Left renal cortex interstitium (tissue), 4 donors: Measurements from ENCODE around the gene GALT. TPM values are rescaled to one million over a fixed set of nuclear protein-coding genes. Genes with fewer than 3 reads are reported as not detected.

ENCODE experiments used
- DNase-seq, 4 donors: peaks; one replicate each; pipeline ENCODE4 v3.0.0-alpha.2; 2013; ENCODE audit warnings: low read depth in 4 of 4, low spot score in 2 of 4, missing footprints in 1 of 4
- polyA plus RNA-seq, 4 donors: library from polyadenylated mRNA; unstranded; fragments of 120-200 nt; gene quantifications; one replicate each; pipeline ENCODE4 v1.2.1, GENCODE V29; 2013; ENCODE audit not compliant: insufficient read length in 4 of 4

The GALT gene
- polyA plus RNA-seq = 10 to 100 TPM; 57.7 to 88.7 (median 70.9) TPM

DNA sequence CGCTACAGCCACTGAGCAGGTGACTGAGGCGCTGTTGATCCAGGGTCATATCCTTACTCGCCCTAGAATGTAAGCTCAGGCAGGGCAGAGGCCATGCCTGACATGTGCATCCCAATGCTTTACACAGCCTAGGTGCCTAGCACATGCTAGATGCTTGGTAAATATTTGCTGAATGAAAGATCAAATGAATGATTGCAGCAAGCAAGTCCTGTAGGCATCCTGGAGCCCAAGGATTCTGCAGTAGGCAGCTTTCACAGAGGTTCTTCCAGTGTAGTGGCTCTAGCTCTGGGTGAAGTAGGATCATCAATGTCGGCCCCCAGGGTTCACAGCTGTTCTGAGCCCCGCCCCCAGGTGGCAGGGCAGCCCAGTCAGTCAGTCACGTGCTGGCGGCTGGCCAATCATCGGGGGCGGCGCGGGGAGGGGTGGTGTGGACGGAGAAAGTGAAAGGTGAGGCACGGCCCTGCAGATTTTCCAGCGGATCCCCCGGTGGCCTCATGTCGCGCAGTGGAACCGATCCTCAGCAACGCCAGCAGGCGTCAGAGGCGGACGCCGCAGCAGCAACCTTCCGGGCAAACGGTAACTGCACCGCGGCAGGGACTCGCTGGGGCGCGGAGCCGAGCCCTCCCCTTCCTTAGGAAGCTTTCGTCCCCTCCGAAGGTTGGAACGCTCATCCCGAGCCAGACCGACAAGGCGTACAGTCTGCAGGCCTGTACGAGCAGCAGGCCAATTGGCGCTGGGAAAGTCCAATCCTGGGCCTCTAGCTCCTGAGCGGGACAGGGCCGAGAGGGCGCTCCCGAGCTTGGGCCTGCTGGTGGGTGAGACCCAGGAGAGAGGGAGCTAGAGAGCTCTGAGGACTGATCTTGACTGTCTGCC is at the start of gene GALT:
Gene GALT (plus strand): TSS at position 465 of the 873 bp plus-strand sequence. CDS start 30 bp downstream, at position 495.
- DNase-seq = peak in 3 of 4 donors; percentile 73 to 89 (median 85)

- no peak for DNase-seq
These were observed 46.9 kb upstream of the GALT start for GRCh38 chr9:34599546-34599945.

- no peak for DNase-seq
These were observed 45.6 kb upstream of the GALT start for GRCh38 chr9:34600908-34601307.

GRCh38 chr9:34601937-34602573 is 44.4 kb upstream of the GALT start:
- DNase-seq = no peak

- DNase-seq = peak in 2 of 4 donors; percentile 65 to 78
These were observed 42.8 kb upstream of the GALT start for GRCh38 chr9:34603610-34604231.

- DNase-seq = no peak
These were observed 40.3 kb upstream of the GALT start for GRCh38 chr9:34606190-34606589.

GRCh38 chr9:34606905-34607304 is 39.6 kb upstream of the GALT start:
- no peak for DNase-seq

- DNase-seq = no peak
These were observed 39.1 kb upstream of the GALT start for GRCh38 chr9:34607331-34607730.

DNA sequence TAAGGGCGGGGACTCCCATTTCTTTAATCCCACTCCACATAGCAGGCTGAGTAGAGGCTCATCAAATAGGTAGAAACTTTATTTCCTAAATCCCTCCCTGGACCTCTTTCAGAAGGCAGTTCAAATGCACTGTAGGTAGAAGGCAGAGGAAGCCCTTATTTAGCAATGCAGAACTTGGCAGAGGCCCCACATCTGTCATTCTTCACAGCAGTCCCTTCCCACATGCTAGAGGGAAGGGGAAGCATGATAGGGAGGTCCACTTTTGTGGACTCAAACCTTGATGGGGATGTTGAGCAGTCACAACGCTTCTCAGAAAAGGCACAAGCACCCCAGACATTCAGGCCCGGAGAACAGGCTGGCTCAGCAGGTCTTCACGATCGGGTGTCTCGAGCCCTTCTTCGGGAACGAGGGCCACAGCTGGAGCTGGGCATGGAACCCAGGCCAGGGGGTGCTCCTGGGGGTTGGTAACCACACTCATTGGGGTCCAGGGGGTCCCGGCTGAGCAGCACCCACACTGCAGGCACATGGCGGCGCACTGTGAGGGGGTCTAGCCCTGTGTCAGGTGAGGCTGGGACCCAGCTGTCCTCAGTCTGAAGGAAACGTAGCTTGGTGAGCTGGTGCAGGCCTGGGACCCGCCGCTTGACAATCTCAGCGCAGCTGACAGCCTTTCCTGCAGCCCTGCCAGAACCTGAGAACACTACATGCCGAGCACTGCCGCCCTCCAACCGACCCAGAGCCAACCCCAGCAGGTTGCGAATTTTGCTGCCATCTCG is 35.9 kb upstream of the GALT start:
- DNase-seq = no peak

DNA sequence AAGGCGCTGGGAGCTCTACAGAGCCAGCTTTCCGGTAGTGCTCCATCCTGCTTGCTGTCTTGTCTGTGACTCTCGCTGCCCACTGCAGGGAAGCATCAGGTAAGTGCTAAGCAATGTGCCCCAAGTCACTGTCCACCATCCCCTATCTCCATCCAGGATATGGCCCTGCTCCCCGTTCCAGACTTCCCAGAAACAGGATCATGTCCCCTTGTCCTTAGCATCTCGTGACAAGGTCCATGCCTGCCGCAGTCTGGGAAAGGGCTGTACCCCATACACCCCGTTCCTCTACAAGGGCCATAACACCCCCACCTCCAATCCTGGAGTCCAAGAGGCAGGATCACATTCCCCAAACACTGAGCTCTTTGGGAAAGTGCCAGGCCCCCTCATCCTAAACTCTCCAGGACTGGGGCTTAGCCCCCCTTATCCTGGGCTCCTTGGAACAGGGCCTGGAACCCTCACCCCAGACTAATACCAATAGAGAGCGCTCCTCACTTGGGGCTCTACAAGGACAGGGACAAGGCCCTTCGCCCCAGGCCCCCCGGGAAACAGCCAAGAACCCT is 35.1 kb upstream of the GALT start:
- DNase-seq = no peak

- DNase-seq = peak in 2 of 4 donors; percentile 66 to 78
These were observed 34.4 kb upstream of the GALT start, which contains the start of gene RPP25L for GRCh38 chr9:34611811-34612787. RPP25L (minus strand) TSS chr9:34612097; CDS start chr9:34611296, 801 bp downstream.

DNA sequence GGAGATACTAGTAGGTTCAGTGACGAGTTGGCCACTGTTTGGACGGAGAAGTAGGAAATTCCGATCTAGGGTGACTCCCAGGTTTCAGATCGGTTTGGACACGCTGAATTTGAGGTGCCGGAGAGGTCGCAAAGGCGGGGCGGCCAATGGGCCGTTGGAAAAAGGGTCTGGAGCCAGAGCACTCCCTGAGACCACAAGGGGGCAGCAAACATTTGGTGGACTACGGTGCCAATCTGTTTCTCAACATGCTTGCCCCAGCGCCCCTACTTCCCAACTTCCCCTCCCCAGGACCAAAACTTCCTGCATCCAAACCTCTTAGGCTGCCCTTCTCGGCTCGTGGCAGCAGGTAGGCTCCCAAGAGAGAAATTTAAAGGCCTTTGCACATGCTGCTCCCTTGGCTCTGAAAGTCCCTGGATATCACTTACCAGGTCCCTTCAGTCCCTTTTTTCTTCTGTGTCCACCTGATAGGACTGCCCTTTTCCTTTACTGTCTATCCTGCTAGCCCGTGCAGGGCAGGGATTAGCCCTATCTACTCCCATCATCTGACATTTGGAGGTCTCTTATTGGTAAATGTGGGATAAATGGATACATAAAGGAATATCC is 33.6 kb upstream of the GALT start:
- DNase-seq = peak in 1 of 4 donors; percentile 78

- no peak for DNase-seq
These were observed 31.3 kb upstream of the GALT start for GRCh38 chr9:34615132-34615531.

GRCh38 chr9:34620061-34620994 is 26.1 kb upstream of the GALT start, which contains the start of gene DCTN3:
DCTN3 (minus strand) TSS chr9:34620495; CDS start chr9:34620464, 31 bp downstream.
- peak in 3 of 4 donors; percentile 83 to 92 (median 84) for DNase-seq

DNA sequence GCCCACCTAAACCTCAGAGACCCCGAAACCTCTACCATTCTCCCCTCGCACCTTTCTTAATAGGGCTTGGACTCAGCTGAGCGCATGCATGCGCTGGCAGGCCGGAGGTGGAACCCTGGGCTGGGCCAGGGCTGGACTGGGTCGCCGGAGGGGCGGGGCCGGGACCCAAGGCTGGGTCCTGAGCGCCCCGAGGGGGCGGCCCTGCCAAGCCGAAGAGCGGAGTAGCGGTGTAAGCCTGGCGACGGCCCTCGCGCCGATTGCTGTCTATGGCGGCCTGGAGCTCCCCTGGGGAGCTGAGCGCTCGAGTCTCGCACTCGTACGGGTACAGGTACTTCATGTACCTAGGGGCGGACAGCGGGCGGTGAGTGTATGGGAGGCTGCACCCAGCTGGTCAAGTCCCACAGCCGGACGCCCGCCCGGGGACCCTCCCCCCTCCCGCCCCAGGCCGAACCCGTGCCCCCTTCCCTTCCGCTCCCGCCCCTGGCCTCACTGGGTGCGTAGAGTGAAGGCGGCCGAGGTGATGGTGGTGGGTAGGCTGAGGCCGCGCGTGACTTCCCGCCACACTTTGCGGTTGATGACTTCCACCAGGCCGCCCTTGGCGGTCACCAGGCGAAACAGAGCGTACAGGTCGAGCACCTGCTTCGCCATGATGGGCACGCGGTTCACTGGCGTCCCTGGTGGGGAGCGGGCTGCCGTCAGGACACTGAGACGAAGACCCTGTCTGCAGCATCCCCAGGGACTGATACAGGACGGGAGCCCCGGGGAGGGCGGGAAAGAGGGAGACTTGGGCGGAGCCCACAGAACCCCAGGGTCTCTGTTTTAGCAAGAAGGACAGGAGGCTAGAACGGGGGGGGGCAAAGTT is 22.9 kb upstream of the GALT start:
- DNase-seq = no peak

DNA sequence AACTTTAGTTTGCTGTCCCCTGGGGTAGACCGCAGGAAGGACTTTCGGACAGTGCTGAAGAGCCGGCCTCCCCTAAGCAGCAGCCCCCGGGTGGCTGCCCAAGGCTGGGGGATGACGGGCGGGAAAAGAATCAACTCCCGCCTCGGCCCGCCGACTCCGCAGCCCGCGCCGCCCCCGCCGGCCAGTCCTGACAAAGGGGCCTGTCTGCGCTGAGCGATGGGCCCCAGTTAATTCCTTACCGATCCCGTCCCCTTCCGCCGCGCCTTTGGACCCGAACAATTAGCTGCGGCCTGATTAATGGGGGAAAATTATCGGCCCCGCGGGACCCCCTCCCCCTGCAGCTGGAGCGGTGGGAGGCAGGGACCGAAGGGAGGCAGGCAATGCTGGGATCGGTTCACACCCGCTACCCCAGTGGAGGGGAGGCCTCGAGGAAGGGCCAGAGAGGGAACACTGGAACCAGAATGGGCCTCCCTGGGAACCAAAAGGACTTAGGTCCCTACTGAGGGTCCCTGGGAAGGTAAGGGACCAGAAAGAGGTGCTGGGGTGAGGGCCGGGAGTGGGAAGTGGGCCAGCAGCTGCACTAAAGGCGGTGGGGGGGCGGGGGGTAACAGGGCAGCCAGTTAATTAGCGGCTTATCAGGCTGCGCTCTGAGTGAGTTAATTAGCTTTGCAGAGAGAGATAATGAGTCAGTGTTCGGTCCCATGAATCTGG is 21.8 kb upstream of the GALT start:
- no peak for DNase-seq
